ENCODE data around the gene TRIL. TPM values are rescaled to one million over a fixed set of nuclear protein-coding genes. Genes with fewer than 3 reads are reported as not detected.

The TRIL gene
- total RNA-seq, 1 experiment from 2014 or later, result 3.0 TPM

DNA sequence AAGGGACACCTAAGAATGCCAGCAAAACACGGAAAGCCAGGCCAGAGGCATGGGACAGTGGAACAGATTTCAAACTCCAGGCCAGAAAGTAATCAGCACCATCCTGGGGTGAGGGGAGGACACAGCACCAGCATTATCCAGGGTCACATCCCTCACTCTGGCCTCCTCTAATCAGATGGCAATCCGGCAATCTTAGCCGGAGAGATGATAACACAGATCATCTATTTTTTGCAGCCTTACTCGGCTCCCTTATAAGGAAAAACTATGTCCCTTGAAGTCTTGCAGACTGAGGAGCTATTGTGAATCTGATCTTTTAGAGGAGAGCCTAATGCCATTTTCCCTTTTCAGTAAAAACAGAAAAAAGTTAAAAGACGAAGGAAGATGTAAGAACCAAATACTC lies 16.5 kb downstream of the TRIL start (continued):
- TF ChIP-seq, protein P1, sequence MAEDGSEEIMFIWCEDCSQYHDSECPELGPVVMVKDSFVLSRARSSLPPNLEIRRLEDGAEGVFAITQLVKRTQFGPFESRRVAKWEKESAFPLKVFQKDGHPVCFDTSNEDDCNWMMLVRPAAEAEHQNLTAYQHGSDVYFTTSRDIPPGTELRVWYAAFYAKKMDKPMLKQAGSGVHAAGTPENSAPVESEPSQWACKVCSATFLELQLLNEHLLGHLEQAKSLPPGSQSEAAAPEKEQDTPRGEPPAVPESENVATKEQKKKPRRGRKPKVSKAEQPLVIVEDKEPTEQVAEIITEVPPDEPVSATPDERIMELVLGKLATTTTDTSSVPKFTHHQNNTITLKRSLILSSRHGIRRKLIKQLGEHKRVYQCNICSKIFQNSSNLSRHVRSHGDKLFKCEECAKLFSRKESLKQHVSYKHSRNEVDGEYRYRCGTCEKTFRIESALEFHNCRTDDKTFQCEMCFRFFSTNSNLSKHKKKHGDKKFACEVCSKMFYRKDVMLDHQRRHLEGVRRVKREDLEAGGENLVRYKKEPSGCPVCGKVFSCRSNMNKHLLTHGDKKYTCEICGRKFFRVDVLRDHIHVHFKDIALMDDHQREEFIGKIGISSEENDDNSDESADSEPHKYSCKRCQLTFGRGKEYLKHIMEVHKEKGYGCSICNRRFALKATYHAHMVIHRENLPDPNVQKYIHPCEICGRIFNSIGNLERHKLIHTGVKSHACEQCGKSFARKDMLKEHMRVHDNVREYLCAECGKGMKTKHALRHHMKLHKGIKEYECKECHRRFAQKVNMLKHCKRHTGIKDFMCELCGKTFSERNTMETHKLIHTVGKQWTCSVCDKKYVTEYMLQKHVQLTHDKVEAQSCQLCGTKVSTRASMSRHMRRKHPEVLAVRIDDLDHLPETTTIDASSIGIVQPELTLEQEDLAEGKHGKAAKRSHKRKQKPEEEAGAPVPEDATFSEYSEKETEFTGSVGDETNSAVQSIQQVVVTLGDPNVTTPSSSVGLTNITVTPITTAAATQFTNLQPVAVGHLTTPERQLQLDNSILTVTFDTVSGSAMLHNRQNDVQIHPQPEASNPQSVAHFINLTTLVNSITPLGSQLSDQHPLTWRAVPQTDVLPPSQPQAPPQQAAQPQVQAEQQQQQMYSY (CRISPR knock-in tag; IDR thresholded peaks at IDR 0.05), result no peak
- TF ChIP-seq SMAD4 (CRISPR knock-in tag; IDR thresholded peaks at IDR 0.05), result no peak
- TF ChIP-seq MYBL2 (CRISPR knock-in tag; IDR thresholded peaks at IDR 0.05), result no peak
- TF ChIP-seq ZNF121 (CRISPR knock-in tag; IDR thresholded peaks at IDR 0.05), result no peak

DNA sequence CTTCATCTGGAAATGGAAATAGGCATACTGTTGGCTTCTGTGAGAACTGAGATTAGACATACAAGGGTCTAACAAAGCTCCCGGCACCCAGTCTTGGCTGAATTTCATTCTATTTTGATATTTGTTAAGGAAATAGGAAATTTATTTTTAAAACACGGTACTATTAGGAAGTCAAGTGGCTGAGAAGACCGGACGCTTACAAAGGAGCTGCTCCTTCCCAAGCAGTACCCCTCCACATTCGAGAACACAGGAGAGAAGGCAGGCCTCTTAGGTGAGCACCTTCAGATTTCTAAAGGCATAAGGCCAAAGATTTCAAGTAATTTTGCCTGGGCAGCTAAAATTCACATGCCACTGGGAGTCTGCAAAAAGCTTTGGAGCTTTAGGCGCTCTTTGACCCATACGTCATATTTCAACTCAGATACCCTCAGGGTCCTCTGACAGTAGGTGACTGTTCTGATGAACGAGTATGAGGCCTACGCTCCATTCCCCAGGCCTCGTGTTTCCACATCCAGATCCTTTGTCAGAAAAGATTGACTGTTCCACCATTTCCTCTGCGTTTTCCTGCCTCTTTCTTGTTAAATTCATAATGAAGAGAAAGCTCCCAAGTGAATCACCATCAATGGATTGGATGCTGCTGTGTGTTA lies 17.3 kb downstream of the TRIL start:
- ATAC-seq, result no peak
- Mint-ChIP-seq H3K9me3 (peaks cover 3% of the 10 kb centered on the region), H3K36me3 (no peaks in the 10 kb centered on the region), H3K4me3 (no peak overlapping the region), H3K27ac (no peak overlapping the region), H3K27me3 (ENCODE audit: low read depth) (no peaks in the 10 kb centered on the region; the same call in 1 of the 2 replicates), H3K4me1 (peaks cover 24% of the 10 kb centered on the region)
- ChIA-PET POLR2A (no interaction called here), CTCF (interaction anchor here (1.1 to 9.5 kb wide), 4 partner anchors 14 to 166 kb away, joined by 4 to 67 read pairs (median 9); no protein-coding TSS in a partner anchor)
- TF ChIP-seq GABPB1 (CRISPR knock-in tag; IDR thresholded peaks at IDR 0.05), result no peak
- TF ChIP-seq, protein P2, sequence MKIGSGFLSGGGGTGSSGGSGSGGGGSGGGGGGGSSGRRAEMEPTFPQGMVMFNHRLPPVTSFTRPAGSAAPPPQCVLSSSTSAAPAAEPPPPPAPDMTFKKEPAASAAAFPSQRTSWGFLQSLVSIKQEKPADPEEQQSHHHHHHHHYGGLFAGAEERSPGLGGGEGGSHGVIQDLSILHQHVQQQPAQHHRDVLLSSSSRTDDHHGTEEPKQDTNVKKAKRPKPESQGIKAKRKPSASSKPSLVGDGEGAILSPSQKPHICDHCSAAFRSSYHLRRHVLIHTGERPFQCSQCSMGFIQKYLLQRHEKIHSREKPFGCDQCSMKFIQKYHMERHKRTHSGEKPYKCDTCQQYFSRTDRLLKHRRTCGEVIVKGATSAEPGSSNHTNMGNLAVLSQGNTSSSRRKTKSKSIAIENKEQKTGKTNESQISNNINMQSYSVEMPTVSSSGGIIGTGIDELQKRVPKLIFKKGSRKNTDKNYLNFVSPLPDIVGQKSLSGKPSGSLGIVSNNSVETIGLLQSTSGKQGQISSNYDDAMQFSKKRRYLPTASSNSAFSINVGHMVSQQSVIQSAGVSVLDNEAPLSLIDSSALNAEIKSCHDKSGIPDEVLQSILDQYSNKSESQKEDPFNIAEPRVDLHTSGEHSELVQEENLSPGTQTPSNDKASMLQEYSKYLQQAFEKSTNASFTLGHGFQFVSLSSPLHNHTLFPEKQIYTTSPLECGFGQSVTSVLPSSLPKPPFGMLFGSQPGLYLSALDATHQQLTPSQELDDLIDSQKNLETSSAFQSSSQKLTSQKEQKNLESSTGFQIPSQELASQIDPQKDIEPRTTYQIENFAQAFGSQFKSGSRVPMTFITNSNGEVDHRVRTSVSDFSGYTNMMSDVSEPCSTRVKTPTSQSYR (CRISPR knock-in tag; IDR thresholded peaks at IDR 0.05), result no peak
- TF ChIP-seq ZBTB21 (CRISPR knock-in tag; IDR thresholded peaks at IDR 0.05; ENCODE audit: borderline replicate concordance), result no peak
- TF ChIP-seq FOXP1 (CRISPR knock-in tag; IDR thresholded peaks at IDR 0.05; ENCODE audit: borderline replicate concordance), result no peak
- TF ChIP-seq ZNF138 (CRISPR knock-in tag; conservative IDR thresholded peaks at IDR 0.05), result no peak
- TF ChIP-seq, protein P3, sequence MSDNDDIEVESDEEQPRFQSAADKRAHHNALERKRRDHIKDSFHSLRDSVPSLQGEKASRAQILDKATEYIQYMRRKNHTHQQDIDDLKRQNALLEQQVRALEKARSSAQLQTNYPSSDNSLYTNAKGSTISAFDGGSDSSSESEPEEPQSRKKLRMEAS (CRISPR knock-in tag; IDR thresholded peaks at IDR 0.05), result no peak
- TF ChIP-seq, protein P4, sequence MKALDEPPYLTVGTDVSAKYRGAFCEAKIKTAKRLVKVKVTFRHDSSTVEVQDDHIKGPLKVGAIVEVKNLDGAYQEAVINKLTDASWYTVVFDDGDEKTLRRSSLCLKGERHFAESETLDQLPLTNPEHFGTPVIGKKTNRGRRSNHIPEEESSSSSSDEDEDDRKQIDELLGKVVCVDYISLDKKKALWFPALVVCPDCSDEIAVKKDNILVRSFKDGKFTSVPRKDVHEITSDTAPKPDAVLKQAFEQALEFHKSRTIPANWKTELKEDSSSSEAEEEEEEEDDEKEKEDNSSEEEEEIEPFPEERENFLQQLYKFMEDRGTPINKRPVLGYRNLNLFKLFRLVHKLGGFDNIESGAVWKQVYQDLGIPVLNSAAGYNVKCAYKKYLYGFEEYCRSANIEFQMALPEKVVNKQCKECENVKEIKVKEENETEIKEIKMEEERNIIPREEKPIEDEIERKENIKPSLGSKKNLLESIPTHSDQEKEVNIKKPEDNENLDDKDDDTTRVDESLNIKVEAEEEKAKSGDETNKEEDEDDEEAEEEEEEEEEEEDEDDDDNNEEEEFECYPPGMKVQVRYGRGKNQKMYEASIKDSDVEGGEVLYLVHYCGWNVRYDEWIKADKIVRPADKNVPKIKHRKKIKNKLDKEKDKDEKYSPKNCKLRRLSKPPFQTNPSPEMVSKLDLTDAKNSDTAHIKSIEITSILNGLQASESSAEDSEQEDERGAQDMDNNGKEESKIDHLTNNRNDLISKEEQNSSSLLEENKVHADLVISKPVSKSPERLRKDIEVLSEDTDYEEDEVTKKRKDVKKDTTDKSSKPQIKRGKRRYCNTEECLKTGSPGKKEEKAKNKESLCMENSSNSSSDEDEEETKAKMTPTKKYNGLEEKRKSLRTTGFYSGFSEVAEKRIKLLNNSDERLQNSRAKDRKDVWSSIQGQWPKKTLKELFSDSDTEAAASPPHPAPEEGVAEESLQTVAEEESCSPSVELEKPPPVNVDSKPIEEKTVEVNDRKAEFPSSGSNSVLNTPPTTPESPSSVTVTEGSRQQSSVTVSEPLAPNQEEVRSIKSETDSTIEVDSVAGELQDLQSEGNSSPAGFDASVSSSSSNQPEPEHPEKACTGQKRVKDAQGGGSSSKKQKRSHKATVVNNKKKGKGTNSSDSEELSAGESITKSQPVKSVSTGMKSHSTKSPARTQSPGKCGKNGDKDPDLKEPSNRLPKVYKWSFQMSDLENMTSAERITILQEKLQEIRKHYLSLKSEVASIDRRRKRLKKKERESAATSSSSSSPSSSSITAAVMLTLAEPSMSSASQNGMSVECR (CRISPR knock-in tag; IDR thresholded peaks at IDR 0.05; ENCODE audit: borderline replicate concordance), result no peak
- TF ChIP-seq SMAD4 (CRISPR knock-in tag; IDR thresholded peaks at IDR 0.05), result no peak
- TF ChIP-seq RELA (CRISPR knock-in tag; IDR thresholded peaks at IDR 0.05; ENCODE audit: borderline replicate concordance), result no peak
- no peak for TF ChIP-seq PRRX2 (CRISPR knock-in tag; IDR thresholded peaks at IDR 0.05)
- TF ChIP-seq ESRRA (CRISPR knock-in tag; IDR thresholded peaks at IDR 0.05; ENCODE audit: borderline replicate concordance), result no peak
- no peak for TF ChIP-seq ATF1 (CRISPR knock-in tag; IDR thresholded peaks at IDR 0.05)
- TF ChIP-seq, protein P5, sequence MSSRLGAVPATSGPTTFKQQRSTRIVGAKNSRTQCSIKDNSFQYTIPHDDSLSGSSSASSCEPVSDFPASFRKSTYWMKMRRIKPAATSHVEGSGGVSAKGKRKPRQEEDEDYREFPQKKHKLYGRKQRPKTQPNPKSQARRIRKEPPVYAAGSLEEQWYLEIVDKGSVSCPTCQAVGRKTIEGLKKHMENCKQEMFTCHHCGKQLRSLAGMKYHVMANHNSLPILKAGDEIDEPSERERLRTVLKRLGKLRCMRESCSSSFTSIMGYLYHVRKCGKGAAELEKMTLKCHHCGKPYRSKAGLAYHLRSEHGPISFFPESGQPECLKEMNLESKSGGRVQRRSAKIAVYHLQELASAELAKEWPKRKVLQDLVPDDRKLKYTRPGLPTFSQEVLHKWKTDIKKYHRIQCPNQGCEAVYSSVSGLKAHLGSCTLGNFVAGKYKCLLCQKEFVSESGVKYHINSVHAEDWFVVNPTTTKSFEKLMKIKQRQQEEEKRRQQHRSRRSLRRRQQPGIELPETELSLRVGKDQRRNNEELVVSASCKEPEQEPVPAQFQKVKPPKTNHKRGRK (CRISPR knock-in tag; IDR thresholded peaks at IDR 0.05; ENCODE audit: borderline replicate concordance), result no peak
- no peak for TF ChIP-seq CREB1 (CRISPR knock-in tag; IDR thresholded peaks at IDR 0.05)
- no peak for DNase-seq (ENCODE audit: low spot score)
